ENCODE results near the gene FBP1.

The FBP1 gene

DNA sequence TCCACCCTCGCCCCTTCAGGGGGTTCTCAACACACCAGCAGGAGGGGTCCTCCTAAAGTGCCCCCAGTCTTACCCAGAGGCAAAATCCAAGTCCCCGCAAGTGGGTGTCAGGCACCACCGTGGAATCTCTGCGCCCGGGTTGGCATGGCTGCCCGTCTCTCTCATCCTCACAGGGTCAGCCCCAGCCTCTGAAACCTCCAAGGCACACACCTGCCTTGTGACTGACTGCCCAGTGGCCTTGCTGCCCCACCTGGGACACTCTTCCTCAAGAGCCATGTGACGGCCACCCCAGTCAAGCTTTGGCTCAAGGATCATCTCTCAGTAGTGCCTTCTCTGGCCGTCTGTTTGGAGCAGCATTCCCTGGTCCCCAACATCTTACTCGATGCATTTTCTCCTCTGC lies 50.6 kb downstream of the FBP1 start:
- in situ Hi-C loops (cut with HindIII; ENCODE audit: low sequenced_read_pairs), result no loop called here
- no peak overlapping the region for H3K4me3 ChIP-seq (ENCODE audit: low read depth, low read length)
- TF ChIP-seq, protein P1, sequence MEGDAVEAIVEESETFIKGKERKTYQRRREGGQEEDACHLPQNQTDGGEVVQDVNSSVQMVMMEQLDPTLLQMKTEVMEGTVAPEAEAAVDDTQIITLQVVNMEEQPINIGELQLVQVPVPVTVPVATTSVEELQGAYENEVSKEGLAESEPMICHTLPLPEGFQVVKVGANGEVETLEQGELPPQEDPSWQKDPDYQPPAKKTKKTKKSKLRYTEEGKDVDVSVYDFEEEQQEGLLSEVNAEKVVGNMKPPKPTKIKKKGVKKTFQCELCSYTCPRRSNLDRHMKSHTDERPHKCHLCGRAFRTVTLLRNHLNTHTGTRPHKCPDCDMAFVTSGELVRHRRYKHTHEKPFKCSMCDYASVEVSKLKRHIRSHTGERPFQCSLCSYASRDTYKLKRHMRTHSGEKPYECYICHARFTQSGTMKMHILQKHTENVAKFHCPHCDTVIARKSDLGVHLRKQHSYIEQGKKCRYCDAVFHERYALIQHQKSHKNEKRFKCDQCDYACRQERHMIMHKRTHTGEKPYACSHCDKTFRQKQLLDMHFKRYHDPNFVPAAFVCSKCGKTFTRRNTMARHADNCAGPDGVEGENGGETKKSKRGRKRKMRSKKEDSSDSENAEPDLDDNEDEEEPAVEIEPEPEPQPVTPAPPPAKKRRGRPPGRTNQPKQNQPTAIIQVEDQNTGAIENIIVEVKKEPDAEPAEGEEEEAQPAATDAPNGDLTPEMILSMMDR (IDR thresholded peaks at IDR 0.05; ENCODE audit: low read depth, low read length, missing control alignments), result no peak
- no peak for DNase-seq (ENCODE audit: low read depth)

DNA sequence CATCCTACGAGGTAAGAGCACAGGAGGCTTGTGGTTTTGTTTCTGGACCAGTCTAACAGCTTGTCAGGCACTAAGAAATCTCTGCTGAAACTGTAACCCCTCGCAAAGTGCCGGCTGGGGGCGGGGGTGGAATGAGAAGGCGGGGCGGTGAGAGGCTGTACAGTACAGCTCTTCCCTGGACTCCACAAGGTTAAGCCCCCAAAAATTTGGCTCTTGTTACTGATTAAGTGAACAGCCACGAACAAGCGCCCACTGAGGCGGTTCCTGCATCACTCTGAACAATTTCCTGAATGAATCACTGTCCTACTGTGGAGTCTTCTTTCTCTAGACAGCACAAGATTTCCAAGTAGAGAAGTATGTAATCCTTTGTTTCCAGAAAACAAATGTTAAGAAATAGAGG lies 52.5 kb downstream of the FBP1 start:
- in situ Hi-C loops (cut with HindIII; ENCODE audit: low sequenced_read_pairs), result no loop called here
- no peak overlapping the region for H3K4me3 ChIP-seq (ENCODE audit: low read depth, low read length)
- no peak for DNase-seq (ENCODE audit: low read depth)
- TF ChIP-seq, protein P1 (IDR thresholded peaks at IDR 0.05; ENCODE audit: low read depth, low read length, missing control alignments), result no peak

DNA sequence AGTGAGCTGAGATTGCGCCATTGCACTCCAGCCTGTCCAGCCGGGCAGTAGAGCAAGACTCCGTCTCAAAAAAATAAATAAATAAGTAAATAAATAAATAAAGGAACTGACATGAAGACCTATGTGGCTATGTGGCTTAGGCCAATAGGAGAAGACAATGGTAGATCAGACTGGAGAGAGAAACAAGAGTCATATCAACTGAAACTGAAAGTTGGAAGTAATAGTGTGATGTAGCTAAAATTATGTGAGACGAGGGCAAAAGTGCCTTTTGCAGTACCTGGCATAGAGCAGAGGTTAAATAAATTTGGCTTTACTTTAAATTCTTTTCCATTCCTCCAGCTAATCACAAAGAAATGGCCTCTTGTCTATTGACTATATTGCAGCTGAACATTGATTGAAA lies 53.0 kb downstream of the FBP1 start:
- in situ Hi-C loops (cut with HindIII; ENCODE audit: low sequenced_read_pairs), result no loop called here
- H3K4me3 ChIP-seq (ENCODE audit: low read depth, low read length), result no peak overlapping the region
- no peak for DNase-seq (ENCODE audit: low read depth)
- TF ChIP-seq, protein P1 (IDR thresholded peaks at IDR 0.05; ENCODE audit: low read depth, low read length, missing control alignments), result no peak

DNA sequence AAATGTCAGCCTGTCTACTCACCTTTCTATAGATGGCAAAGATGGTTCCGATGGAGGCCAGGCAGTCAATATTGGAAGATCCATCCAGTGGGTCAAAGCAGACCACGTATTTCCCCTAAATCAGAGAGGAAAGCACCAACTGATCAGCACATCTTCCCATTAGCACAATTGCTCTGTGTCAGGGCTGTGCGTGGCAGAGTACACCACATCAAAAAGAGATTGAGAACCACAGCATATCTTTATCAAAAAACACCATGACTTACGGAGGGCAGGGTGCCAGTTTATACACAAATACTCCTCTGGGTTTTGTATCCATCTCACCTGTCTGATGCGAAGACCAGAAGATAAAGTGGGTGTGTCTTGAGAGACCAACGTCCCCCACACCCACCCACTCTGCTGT lies 54.8 kb downstream of the FBP1 start:
- no peak for DNase-seq (ENCODE audit: low read depth)
- in situ Hi-C loops (cut with HindIII; ENCODE audit: low sequenced_read_pairs), result no loop called here
- no peak overlapping the region for H3K4me3 ChIP-seq (ENCODE audit: low read depth, low read length)
- TF ChIP-seq, protein P1 (IDR thresholded peaks at IDR 0.05; ENCODE audit: low read depth, low read length, missing control alignments), result no peak

DNA sequence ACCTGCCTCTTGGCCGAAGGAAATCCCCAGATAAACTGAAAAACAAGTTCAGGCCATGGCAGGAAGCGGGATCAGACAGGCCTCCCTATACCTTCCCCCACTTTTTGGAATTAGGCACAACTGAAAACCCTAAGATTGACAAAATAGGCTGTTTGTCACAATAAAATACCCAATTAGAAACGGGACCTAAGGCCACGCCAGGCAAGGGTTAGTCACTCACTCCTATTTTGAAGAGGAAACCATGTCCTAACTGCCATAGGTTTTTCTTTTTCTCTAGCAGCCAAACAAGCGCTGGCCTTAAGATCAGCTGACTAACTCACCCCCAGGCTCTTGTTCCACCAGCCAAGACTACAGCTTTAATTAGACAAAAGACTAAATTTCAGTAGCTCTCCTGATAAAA lies 57.6 kb downstream of the FBP1 start:
- TF ChIP-seq, protein P1 (IDR thresholded peaks at IDR 0.05; ENCODE audit: low read depth, low read length, missing control alignments), result no peak
- no peak for DNase-seq (ENCODE audit: low read depth)
- H3K4me3 ChIP-seq (ENCODE audit: low read depth, low read length), result no peak overlapping the region
- in situ Hi-C loops (cut with HindIII; ENCODE audit: low sequenced_read_pairs), result no loop called here

DNA sequence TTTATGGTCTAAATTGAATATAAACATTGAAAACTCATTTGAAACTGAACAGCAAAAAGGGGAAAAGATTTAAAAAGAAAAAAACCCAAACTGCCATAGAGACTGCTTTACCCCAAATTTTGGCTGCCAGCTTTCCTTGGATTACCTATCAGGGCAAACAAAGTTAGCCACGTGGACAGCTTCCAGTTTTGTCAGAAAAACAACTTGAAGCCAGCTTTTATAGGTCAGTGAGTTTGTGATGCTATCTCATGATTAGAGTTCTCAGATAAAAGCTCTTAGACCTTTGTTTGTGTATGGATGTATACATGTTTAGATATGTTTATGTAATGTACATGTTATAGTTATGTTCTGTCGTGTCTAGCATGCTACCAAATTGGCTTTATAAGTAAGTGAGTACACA lies 61.7 kb downstream of the FBP1 start:
- in situ Hi-C loops (cut with HindIII; ENCODE audit: low sequenced_read_pairs), result no loop called here
- no peak overlapping the region for H3K4me3 ChIP-seq (ENCODE audit: low read depth, low read length)
- no peak for DNase-seq (ENCODE audit: low read depth)
- TF ChIP-seq, protein P1 (IDR thresholded peaks at IDR 0.05; ENCODE audit: low read depth, low read length, missing control alignments), result no peak

DNA sequence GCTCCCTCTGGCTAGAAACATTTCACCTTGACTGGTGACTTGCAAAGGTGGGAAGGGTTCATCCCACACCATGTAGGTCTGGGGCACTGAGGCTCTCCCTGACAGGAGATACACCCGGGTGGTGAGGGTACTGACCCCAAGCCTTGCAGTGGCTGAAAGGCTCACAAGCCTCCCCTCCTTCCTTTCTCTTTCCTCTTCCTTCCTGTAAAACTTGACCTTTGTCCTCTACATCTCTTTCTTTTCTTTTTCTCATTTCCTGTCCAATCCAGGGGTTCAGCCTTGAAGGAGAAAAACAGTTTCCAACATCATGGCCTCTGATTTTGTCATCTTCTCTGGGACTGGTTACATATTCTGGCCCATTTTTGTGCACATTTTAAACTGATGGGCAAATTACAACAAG lies 62.3 kb downstream of the FBP1 start:
- in situ Hi-C loops (cut with HindIII; ENCODE audit: low sequenced_read_pairs), result no loop called here
- no peak overlapping the region for H3K4me3 ChIP-seq (ENCODE audit: low read depth, low read length)
- no peak for DNase-seq (ENCODE audit: low read depth)
- TF ChIP-seq, protein P1 (IDR thresholded peaks at IDR 0.05; ENCODE audit: low read depth, low read length, missing control alignments), result no peak
